NCI-H146 treated with DMSO at 0.1 percent for 48 hours (cell line): ENCODE measurements around the gene GPR65.
A peak's percentile ranks its signal among the peaks of the same experiment; 100 is the strongest.
"Not testable (repeated sequence)": the region's sequence is repeated elsewhere in the genome, so short reads cannot be mapped to it uniquely, and the experiment has no call there.

Source experiments
- DNase-seq: peaks from one replicate; lab custom pipeline; 2025; ENCODE audit not compliant: unreplicated experiment; lab: John Stamatoyannopoulos, UW

The GPR65 gene

GRCh38 chr14:88003425-88003824, 1.5 kb upstream of the GPR65 start:
- DNase-seq: no peak

GRCh38 chr14:88004506-88005036, 364 bp upstream of the GPR65 start:
- no peak for DNase-seq

DNA sequence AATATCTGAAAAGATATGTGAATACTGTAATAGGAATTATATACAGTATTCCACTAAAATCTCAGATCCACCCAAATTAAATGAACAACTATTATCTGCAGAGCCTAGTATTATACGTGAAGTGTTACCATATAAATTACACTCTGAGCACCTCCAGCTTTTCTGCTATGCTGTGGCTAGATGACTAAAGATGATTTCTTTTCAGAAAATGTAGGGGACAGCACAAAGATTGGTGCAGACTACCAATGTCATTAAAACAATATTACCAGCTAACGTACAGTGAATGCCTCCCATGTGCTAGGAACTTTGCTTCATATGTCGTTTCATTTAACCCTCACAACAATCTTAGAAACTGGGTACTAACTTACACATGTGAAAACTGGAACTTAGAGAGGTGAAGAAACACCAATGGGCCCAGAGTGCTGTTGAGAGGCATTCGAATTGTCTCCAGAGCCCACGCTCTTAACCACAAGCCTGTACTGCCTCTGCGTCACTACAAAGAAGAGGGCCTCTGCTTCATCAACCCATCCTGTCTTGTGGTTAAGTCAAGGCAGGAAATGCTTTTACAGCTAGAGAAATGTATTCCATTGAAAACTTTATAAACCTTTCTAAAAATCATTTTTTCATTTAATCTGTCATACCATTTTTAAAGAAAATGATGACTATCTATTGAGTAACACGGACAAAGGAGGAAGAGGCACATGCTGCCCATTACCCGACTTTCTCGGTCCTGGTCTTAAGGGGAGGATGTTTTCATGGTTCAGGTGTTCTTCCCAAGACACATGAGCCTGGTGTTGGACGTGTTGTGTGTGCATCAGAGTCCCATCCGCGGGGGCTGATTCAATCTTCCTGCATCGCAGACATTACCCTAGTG, 1.3 kb downstream of the GPR65 start:
- no peak for DNase-seq

DNA sequence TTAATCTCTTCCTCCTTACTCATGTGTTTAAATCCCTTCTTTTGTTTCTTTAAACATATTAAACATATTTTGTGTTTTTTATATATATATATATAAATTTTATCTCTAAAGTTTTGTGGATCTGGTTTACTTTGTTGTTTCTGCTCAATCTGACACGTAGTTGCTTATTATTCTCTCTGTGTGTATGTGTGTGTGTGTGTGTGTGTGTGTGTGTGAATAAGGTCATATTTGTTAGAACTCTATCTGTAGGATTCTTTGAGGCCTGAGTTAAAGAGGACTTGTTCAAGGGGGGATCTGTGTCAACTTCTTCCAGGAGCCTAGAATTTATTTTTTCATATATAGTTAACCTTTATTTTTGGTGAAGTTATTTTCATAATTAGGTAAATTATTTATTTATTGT, 2.7 kb downstream of the GPR65 start:
- DNase-seq: no peak

DNA sequence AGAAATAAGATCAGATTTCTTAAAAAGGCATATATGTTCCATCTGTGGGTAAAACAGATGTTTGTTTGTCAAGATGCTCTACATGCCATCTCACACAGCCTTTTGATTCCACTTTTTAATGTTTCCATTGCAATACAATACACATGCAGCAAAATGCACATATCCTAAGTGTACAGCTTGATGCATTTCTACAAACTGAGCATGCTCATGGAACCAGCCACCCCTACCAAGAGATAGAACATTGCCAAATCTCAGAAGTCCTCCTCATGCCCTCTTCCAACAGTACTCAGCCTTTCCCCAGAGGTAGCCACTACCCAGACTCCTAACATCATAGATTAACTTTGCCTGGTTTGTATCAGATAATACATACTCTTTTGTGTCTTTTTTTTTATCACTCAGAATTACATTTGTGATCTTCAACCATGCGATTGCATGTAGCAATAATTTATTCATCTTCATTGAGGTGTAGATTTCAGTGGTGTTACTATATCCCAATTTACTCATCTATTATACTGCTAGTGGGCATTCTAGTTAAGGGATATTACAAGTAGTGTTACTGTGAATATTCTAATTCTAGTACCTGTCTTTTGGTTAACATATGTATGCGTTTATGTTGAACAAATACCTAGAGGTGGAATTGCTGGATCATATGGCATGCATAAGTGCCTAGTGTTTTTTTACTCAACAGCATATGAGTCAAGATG, 3.3 kb downstream of the GPR65 start:
- DNase-seq: no peak

GRCh38 chr14:88009486-88009885, 4.6 kb downstream of the GPR65 start:
- DNase-seq: no peak

- DNase-seq: no peak
These were observed 5.4 kb downstream of the GPR65 start for GRCh38 chr14:88010331-88010730.

DNA sequence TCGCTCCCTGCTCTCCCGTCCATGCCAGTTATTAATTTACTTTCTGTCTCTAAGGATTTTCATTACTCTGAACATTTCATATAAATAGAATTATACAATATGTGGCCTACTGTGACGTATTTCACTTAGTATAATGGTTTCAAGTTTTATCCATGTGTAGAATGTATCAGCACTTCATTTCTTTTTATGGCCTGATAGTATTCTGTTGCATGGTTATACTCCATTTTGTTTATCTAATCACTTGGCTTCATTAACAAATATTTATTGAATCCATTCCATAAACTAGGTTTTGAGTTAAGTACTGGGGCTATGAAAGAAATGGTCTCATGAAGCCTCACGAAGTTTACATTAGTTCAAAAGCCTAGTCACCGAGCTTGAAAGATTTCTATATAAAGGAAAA, 7.6 kb downstream of the GPR65 start:
- no peak for DNase-seq

DNA sequence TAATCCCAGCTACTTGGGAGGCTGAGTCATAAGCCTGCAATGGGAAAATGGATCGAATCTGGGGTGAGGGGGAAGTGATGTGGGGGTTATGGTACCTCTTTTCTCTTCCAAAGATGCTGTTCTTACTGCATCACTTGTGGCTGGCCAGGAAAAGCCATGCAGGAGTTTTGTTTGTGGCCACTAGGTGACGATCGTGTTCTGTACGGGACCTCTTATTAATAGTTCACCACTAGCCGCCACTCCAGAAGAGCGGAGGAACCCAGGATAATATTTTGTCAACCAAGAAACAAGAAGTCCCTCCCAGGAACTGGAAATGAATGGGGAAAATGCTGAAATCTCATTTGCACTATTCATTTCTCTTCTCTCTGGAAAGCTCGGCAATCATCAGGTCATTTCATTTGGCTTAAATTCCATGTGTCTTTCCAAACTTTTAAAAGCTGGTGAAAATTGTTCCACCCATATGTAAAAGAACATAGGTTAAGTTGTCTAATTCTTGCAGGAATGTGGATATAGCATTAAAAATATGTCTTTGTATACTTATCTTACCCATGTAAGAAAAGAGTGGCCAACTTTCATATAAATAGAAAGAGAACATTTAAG, 8.9 kb downstream of the GPR65 start:
- DNase-seq: peak; percentile 59

DNA sequence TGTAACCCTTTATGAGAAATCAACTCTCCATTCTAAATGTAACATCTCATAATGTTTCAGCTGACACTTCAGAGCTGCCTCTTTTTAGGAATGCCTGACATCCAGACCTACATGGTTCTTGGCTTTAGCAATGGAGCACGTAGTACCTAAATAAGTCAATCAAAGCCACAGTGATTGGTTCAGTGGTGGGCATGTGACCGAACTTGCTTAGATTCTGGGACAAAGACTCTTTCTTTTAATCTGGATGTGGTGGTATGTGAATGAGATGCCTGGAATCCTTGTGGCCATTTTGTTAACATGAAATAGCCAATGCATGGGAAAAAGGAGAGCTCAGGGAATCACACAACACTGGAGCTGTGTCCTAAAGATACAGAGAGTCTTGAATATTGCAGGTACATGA, 11.8 kb downstream of the GPR65 start:
- no peak for DNase-seq

DNA sequence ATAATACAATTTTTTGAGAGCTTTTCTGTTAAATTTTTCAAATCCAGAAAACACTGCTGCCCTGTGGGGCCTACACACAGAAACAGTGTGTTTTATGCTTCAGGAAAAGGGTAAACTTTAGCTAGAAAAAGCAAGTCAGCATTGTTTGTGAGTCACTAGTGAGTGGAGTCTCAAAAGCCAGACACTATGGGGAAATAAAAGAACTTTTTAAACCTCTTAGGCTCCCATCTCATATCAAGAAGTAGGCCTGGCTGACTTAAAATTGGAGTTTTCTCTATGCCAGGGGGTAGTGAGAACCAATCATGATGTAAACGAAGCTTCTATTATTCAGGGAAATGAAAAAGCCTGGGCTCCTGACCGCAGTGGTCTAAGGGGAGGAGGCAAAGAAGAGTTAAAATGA, 12.6 kb downstream of the GPR65 start:
- DNase-seq: no peak

DNA sequence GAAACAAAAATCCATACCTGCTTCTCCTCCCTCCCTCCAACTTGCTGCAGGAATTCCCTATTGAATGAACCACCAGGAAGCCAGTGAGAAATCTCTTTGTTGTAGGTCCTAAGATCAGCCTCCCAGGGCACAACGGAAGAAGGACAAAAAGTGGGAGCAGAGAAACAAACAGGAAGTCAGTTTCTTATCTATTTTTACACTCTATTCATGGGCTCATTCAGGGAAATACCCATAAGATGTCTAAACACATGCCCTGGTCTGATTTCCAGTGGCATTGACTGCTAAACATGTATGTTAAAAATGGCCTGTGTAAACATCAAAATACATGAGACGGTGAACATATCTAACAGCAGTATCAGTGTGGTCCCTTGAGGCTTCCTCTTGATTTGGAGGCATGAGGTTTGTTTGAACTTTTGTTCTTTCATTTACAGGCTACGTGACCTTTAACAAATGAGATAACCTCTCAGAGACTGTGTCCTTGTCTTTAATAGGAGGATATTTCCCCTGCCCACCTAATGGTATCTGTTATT, 18.8 kb downstream of the GPR65 start:
- DNase-seq: peak; percentile 2

DNA sequence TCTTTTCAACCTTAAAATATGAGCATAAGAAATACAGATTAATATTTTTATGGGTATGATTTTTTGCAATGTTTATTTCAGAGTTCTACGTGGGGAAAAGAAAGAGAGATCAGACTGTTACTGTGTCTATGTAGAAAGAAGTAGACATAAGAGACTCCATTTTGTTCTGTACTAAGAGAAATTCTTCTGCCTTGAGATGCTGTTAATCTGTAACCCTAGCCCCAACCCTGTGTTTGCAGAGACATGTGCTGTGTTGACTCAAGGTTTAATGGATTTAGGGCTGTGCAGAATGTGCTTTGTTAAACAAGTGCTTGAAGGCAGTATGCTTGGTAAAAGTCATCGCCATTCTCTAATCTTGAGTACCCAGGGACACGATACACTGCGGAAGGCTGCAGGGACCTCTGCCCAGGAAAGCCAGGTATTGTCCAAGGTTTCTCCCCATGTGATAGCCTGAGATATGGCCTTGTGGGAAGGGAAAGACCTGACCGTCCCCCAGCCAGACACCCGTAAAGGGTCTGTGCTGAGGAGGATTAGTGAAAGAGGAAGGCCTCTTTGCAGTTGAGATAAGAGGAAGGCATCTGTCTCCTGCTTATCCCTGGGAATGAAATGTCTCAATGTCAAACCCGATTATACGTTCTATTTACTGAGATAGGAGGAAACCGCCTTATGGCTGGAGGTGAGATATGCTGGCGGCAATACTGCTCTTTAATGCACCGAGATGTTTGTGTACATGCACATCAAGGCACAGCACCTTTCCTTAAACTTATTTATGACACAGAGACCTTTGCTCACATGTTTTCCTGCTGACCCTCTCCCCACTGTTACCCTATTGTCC, 19.5 kb downstream of the GPR65 start:
- not testable (repeated sequence) for DNase-seq

- DNase-seq: no peak
These were observed 20.4 kb downstream of the GPR65 start for GRCh38 chr14:88025313-88025712.

DNA sequence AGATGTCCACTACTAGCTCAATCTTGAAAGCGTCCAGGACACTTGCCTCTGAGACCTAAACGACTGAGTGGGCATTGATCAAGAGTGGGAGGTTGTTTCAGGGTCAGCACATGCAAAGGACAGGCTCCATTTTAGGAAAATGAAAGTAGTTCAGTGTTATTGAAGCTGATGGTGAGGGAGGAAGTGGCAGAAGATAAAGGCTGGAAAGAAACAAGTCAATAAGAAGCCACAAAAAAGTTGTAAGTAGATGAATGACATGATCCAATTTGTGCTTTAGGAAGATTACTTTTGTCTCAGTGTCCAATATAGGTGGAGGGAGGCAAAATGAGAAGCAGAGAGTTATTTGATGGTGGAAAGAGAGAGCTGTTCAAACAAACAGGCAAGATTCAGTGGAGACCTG, 22.0 kb downstream of the GPR65 start:
- no peak for DNase-seq

GRCh38 chr14:88029500-88029899, 24.6 kb downstream of the GPR65 start:
- DNase-seq: no peak

DNA sequence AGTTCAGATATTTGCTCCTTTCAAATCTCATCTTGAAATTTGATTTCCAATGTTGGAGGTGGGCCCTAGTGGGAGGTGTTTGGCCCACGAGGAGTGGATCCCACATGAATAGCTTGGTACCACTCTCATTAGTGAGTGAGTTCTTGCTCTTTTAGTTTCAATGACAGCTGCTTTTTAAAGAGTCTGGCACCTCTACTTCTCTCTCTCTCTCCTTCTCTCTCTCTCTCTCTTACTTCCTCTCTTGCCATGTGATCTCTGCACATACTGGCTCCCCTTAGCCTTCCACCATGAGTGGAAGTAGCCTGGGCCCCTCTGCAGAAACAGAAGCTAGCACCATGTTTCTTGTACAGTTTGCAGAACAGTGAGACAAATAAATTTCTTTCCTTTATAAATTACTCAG, 25.1 kb downstream of the GPR65 start:
- DNase-seq: no peak

DNA sequence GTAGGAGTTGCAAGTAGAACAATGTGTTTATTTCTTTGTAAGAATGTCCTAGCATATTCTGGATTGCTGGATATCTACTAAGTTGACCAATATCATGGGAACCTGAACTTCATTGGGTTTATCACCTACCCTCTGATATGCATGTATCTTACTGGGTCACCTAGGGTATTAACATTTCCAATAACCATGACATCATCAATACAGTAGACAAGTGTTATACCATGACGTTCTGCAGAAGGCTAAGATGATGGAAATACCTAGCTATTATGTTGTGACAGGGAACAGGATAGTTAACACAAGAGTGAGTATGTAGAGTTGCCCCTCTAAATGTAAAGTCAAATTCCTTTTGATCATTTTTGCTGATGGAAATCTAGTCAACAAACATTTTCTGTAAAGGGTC, 26.0 kb downstream of the GPR65 start:
- DNase-seq: no peak

- DNase-seq: no peak
These were observed 27.4 kb downstream of the GPR65 start for GRCh38 chr14:88032373-88032772.

- no peak for DNase-seq
These were observed 29.1 kb downstream of the GPR65 start for GRCh38 chr14:88034076-88034475.

DNA sequence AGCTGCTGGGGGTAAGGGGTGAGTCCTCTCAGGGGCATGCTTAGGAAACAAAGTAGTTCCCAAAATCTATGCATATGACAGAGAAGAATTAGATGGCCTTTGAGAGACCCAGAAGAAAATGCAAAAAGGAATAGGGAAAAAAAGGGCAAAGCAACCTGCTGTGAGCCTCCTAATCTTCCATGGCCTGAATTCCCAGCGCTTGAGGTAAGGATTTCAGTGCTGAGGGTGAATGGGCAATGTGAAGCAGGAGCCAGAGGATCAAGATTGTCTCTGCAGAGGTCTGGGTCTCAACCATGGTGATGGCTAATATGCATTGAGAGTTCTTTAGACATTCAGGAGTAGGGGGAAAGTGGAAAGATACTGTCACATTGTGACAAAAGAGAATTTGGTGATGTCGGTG, 31.5 kb downstream of the GPR65 start:
- no peak for DNase-seq
